LNCAP (cell line): ENCODE data around the gene TBX4.

ENCODE experiments used
- TF ChIP-seq, protein P1 (sequence below): fragments of 450-650 bp; IDR thresholded peaks from 2 replicates; pipeline ENCODE4 v1.5.1; 2017; ENCODE audit warnings: mild to moderate bottlenecking

TBX4 gene

GRCh38 chr17:61531223-61531622 is 79.0 kb downstream of the TBX4 start:
- TF ChIP-seq, protein P1, sequence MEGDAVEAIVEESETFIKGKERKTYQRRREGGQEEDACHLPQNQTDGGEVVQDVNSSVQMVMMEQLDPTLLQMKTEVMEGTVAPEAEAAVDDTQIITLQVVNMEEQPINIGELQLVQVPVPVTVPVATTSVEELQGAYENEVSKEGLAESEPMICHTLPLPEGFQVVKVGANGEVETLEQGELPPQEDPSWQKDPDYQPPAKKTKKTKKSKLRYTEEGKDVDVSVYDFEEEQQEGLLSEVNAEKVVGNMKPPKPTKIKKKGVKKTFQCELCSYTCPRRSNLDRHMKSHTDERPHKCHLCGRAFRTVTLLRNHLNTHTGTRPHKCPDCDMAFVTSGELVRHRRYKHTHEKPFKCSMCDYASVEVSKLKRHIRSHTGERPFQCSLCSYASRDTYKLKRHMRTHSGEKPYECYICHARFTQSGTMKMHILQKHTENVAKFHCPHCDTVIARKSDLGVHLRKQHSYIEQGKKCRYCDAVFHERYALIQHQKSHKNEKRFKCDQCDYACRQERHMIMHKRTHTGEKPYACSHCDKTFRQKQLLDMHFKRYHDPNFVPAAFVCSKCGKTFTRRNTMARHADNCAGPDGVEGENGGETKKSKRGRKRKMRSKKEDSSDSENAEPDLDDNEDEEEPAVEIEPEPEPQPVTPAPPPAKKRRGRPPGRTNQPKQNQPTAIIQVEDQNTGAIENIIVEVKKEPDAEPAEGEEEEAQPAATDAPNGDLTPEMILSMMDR: no peak

GRCh38 chr17:61532826-61533225 is 80.6 kb downstream of the TBX4 start:
- TF ChIP-seq, protein P1: no peak

DNA sequence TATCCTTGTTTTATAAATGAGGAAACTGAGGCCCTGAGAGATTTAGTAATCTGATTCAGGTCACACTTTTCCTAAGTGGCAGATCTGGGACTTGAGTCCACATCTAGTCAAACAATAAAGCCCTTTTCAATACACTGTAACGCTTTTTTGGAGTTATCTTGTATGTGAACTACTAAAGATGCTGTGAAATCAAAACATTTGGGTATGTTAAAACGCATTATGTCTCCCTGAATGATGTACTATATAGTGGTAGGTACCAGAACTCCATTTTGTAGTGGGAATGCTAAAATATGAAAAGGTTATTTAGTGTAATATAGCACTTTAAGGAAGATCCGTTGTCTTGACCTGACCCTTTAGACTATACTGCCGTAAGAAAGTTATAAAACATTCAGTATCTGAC is 81.6 kb downstream of the TBX4 start:
- TF ChIP-seq, protein P1: no peak

DNA sequence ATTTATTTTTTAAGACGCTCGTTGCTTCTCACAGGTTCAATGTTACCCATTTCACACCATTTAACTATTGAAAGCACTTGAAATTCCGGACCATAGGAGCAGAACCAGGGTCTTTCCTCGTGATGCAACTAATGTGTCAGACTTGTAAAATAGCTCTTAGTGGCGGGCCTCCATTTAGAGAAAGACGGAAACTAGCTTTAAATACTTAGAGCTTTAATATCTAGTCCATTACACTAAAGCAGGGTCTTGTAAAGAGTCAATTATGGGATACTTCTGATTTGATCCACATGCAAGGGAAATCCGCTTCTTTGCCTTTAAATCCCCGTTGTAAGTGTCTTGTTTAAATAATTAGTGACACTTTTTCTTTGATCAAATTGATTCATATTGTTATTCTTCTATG is 82.2 kb downstream of the TBX4 start:
- TF ChIP-seq, protein P1: no peak
